BLaER1 (cell line): ENCODE data around the gene NHLRC4.

Experiments used
- H3K27ac ChIP-seq: shearing (Covaris generic); formaldehyde crosslinking; 2 replicates; pipeline ENCODE4 v1.8.1; 2022
- H3K27me3 ChIP-seq: shearing (Covaris generic); formaldehyde crosslinking; 2 replicates; pipeline ENCODE4 v1.8.1; 2022
- H3K36me3 ChIP-seq: shearing (Covaris generic); formaldehyde crosslinking; 2 replicates; pipeline ENCODE4 v1.8.1; 2022
- H3K4me1 ChIP-seq: shearing (Covaris generic); formaldehyde crosslinking; 2 replicates; pipeline ENCODE4 v1.8.1; 2022
- H3K4me2 ChIP-seq: shearing (Covaris generic); formaldehyde crosslinking; 2 replicates; pipeline ENCODE4 v1.8.1; 2022
- H3K4me3 ChIP-seq: shearing (Covaris generic); formaldehyde crosslinking; 2 replicates; pipeline ENCODE4 v1.8.1; 2022
- H3K9ac ChIP-seq: shearing (Covaris generic); formaldehyde crosslinking; 2 replicates; pipeline ENCODE4 v1.8.1; 2022
- H3K9me3 ChIP-seq: shearing (Covaris generic); formaldehyde crosslinking; 2 replicates; pipeline ENCODE4 v1.8.1; 2022
- H4K20me1 ChIP-seq: shearing (Covaris generic); formaldehyde crosslinking; 2 replicates; pipeline ENCODE4 v1.8.1; 2022
- Cebpa-rat ChIP-seq: shearing (Covaris generic); IDR thresholded peaks from 2 replicates; pipeline ENCODE4 v1.8.1; 2022

NHLRC4 gene

DNA sequence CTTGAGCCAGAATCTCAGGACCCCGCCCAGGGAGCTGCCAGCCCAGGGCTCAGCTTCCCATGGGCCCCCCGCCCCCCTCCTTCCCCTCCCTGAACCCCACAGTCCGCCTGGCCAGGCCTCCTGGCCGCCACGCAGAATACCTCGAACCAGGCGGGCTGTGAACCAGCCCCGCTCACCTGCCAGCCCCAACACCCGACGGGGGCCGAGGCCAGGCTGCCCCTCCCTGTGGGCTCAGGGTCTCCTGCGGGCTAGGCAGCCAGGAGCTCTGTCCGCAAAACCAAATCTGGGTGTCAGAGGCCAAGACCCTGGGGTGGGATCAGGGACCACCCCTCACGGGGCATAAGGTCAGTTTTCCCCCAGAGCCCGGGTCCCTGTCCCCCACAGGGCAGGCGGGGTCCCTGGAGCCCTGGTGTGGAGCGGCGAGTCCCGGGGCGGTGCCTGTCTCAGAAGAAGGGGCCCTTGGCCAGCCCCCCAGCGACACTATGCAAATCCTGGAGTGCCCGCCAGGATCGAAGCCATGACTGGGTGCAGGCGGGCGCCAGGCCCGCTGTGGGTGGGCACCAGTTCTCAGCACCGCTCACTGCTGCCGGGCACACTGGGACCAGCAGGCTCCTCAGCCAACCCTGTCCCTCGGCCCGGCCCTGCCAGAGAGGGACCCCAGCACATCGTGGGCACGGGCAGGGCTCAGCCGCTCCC lies 13.1 kb upstream of the NHLRC4 start:
- peaks cover 8% of the 10 kb centered on the region for H3K27me3 ChIP-seq
- no peak overlapping the region for H3K9ac ChIP-seq
- H4K20me1 ChIP-seq = peaks cover 52% of the 10 kb centered on the region
- H3K27ac ChIP-seq = no peak overlapping the region
- no peaks in the 10 kb centered on the region for H3K9me3 ChIP-seq
- no peak overlapping the region for H3K4me3 ChIP-seq
- no peak for TF ChIP-seq Cebpa-rat
- H3K36me3 ChIP-seq = peaks cover 54% of the 10 kb centered on the region
- peaks cover 45% of the 10 kb centered on the region for H3K4me1 ChIP-seq
- no peak overlapping the region for H3K4me2 ChIP-seq

DNA sequence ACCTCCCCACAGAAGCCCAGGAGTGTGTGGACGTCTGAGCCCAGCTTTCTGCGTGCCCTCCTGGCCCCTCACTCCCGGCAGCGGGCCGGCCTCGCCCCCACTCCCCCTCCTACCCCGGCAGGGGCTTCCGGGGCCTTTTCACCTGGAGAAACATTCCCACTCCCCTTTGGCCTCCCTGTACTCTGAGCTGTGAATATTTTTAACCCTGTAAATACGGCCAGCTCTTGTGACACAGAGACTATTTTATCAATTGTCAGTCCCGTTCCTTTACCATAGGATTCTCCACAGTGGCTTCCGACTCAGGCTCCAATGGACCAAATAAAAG lies 12.5 kb upstream of the NHLRC4 start:
- H3K4me1 ChIP-seq = peaks cover 47% of the 10 kb centered on the region
- TF ChIP-seq Cebpa-rat = no peak
- peaks cover 52% of the 10 kb centered on the region for H3K36me3 ChIP-seq
- peaks cover 57% of the 10 kb centered on the region for H4K20me1 ChIP-seq
- H3K27ac ChIP-seq = no peak overlapping the region
- no peak overlapping the region for H3K4me3 ChIP-seq
- no peaks in the 10 kb centered on the region for H3K9me3 ChIP-seq
- peaks cover 13% of the 10 kb centered on the region for H3K27me3 ChIP-seq
- no peak overlapping the region for H3K4me2 ChIP-seq
- H3K9ac ChIP-seq = no peak overlapping the region

DNA sequence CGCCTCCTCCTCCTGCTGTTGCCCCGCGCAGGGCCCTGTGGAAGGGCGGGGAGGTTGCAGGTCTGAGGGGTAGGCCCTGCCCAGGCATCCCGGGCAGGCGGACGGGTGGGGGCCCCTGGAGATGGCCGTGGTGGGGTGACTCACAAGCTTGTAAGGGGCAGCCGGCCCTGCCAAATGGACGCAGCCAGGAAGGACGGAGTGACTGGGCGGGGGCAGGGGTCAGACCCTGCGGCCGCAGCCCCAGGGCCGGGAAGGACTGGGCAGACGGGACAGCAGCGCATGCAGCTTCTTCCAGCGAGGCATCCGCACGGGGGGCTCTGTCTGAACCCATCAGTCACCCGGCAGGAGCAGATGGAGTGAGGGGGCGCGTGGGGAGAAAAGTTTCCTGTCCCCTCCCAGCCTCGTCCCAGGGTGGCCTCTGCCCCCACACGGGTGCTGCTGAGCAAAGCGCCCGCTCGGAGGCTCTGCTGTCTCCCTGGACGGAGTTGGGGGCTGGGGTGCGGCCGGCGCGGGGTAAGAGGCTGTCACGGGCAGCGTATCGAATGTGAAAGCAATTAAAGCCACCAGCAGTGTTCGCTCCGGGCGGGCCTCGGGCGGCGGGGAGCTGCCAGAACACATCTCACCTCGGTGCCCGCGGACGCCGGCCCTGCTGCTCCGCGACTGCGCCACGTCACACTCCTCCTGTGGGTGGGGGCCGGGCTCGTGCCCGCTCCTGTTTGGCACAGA lies 12.0 kb upstream of the NHLRC4 start:
- Histone ChIP-seq H3K27me3 (peaks cover 18% of the 10 kb centered on the region), H3K4me1 (peaks cover 53% of the 10 kb centered on the region), H3K36me3 (peaks cover 48% of the 10 kb centered on the region), H3K4me3 (no peak overlapping the region), H3K4me2 (peak overlapping the region; percentile 42; the same call in 1 of the 2 replicates), H3K27ac (no peak overlapping the region), H4K20me1 (peaks cover 62% of the 10 kb centered on the region), H3K9ac (no peak overlapping the region), H3K9me3 (no peaks in the 10 kb centered on the region)
- no peak for TF ChIP-seq Cebpa-rat

DNA sequence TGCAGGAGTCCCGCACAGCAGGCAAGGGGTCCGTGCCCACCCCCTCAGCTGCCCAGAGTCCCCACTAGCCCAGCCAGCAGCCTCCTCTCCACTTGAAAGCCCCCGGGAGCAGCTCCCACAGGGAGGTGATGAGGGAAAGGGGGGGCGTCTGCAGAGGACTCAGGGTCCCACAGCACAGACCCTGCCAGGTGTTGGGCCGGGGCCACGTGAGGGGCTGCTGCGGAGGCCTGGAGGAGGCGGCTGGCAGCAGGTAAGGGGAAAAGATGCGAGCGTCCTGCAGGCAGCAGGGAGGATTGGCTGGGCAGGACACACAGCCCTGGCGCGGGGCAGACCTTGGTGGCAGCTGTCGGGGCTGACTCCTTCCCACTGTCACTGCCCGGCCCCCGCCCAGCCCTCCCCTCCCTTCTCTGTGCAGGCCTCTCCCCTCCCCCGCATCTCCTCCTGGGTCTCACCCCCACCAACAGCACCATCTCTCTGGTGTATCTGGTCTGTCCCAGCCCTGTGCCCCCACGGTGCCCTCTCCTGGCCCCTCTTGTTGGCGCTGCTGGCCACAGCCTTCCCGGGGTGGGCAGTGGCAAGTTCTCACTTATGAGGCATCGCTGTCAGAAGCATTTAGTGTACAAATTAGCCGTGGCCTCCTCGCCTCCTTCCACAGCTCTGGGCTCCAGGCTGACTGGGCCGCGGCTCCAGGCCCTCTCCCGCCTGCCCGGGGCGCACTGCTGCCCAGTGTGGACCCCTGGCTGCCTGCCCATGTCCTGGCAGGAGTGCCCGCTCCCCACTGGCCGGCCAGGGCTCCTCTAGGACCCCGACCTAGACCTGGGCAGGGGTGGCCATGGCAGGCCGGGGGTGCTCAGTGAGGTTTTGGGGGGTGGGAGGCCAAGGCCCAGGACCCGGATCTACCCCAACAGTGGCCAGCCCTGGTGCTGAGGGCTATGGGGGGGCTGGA lies 11.0 kb upstream of the NHLRC4 start:
- Histone ChIP-seq H3K4me1 (peaks cover 56% of the 10 kb centered on the region), H3K9me3 (no peaks in the 10 kb centered on the region), H3K27me3 (peaks cover 28% of the 10 kb centered on the region), H3K4me2 (peak overlapping the region; percentile 42), H3K27ac (no peak overlapping the region), H3K9ac (no peak overlapping the region), H4K20me1 (peaks cover 58% of the 10 kb centered on the region), H3K36me3 (peaks cover 38% of the 10 kb centered on the region), H3K4me3 (no peak overlapping the region)
- TF ChIP-seq Cebpa-rat = no peak

DNA sequence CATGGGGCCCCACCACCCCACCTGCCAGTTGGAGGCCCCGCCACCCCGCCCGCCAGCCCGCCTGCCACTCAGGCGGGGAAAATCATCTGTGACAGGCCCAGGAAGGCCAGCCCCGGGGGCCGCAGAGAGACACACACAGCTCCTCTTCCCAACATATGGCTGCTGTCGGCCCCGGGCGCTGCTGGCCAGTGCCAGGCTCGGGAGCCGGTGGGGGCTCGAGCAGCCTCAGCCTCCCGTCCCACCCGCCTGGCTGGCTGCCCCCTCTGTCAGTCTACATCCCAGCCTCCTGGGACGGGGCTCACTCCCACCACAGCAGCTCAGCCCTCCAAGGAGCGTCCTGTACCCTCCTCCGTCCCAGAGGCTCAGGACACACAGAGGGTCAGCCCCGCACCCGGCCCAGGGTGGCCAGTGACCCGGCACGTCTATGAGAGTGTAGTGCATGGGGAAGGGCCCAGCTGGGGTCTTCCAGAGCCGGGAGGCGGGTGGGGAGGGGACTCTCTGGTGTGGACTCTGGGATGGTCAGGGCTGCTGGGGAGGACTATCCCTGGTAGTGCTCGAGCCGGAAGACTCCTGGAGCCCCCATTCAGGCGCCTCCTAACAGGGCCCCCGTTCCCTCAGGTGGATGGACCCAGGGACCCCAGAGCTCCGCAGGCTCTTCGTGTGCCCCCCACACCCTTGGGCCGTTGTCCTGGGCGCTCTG lies 10.2 kb upstream of the NHLRC4 start:
- H3K4me1 ChIP-seq = peaks cover 65% of the 10 kb centered on the region
- H3K27me3 ChIP-seq = peaks cover 36% of the 10 kb centered on the region
- no peak overlapping the region for H3K9ac ChIP-seq
- no peak for TF ChIP-seq Cebpa-rat
- H3K9me3 ChIP-seq = no peaks in the 10 kb centered on the region
- no peak overlapping the region; the same call in 1 of the 2 replicates for H3K27ac ChIP-seq
- H3K4me2 ChIP-seq = peak overlapping the region; percentile 96
- H3K4me3 ChIP-seq = no peak overlapping the region
- peaks cover 30% of the 10 kb centered on the region for H3K36me3 ChIP-seq
- H4K20me1 ChIP-seq = peaks cover 57% of the 10 kb centered on the region

DNA sequence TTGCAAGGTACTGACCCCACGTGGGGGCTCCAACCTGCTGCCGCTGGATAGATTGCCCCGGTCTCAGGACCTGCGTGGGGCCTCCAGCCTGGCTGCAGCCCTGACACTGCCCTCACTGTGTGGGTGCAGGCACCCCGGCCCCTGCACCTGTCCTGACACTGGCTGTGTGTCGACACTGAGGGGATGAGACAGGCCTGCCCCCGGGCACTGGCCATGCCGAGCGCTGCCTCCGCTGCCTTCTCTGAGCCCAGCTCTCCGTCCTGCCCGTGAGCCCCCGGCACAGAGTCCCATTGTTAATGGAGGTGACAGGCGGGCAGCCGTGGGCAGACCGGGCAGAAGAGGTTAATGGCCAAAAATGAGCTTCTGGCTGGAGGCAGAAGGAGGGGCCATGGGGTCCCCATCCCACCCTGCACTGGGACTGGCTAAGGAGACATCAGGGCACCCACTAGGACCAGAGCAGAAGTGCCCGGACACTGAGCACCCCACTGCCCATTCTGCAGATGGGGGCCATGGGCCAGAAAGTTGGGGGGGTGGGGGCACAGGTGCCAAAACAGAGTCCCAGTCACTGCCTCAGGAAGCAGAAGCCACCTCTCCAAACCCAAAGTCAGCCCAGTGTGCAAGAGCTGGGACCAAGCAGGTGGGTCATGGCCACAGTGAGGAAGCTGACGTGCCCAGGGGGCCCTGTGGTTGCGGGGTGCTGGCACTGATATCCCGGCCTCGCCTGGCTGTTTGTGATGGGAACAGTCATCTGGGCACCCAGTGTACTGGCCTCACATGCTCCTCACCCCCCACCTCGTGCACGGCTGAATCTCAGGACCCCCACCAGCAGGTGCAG lies 9.1 kb upstream of the NHLRC4 start:
- H3K9ac ChIP-seq = 0 out of 2 replicates have a peak overlapping the region, but pooled peaks have one; percentile 8
- H3K4me3 ChIP-seq = peak overlapping the region; percentile 36
- TF ChIP-seq Cebpa-rat = no peak
- H4K20me1 ChIP-seq = peaks cover 51% of the 10 kb centered on the region
- peaks cover 65% of the 10 kb centered on the region for H3K4me1 ChIP-seq
- peaks cover 20% of the 10 kb centered on the region; the same call in 1 of the 2 replicates for H3K36me3 ChIP-seq
- peaks cover 47% of the 10 kb centered on the region for H3K27me3 ChIP-seq
- H3K9me3 ChIP-seq = no peaks in the 10 kb centered on the region
- 0 out of 2 replicates have a peak overlapping the region, but pooled peaks have one; percentile 26 for H3K27ac ChIP-seq
- H3K4me2 ChIP-seq = peak overlapping the region; percentile 96

DNA sequence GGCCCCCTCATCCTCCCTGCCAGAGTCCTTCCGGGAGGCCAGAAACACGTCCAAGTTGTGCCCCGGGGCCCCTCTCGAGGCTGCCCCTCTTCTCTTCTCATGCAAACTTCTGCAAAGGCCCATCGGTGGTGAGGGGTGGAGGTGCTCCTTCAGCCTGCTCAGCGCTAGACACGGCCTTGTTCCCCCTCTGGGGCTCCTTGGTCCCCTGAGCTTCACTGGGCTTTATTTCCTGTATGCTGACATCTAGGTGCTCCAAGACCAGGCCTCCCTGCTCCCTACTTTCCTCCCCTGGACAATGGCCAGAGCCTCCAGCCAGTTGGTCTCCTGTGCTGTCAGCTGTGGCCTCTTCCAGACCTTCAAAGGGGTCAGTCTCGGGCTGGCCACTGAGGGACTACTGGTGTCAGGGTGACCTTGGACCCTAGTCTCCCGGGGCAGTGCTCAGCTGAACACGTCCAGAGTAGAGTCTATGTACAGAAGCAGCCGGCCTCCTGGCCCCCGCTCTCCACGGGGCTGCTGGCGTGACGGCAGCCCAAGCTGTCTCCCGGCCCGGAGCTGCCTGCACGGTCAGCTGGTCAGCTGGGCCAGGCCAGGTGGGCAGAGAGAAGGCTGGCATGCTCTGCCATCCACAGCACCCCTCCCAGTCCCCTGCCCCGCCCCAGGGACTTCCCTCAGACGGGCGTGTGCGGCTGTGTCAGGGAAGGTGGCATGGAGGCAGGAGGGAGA lies 8.3 kb upstream of the NHLRC4 start:
- no peak for TF ChIP-seq Cebpa-rat
- 0 out of 2 replicates have a peak overlapping the region, but pooled peaks have one; percentile 8 for H3K9ac ChIP-seq
- peaks cover 51% of the 10 kb centered on the region for H4K20me1 ChIP-seq
- 0 out of 2 replicates have a peak overlapping the region, but pooled peaks have one; percentile 26 for H3K27ac ChIP-seq
- peaks cover 17% of the 10 kb centered on the region; the same call in 1 of the 2 replicates for H3K36me3 ChIP-seq
- H3K27me3 ChIP-seq = peaks cover 54% of the 10 kb centered on the region
- H3K9me3 ChIP-seq = no peaks in the 10 kb centered on the region
- H3K4me2 ChIP-seq = peak overlapping the region; percentile 96
- peak overlapping the region; percentile 36 for H3K4me3 ChIP-seq
- peaks cover 69% of the 10 kb centered on the region for H3K4me1 ChIP-seq

DNA sequence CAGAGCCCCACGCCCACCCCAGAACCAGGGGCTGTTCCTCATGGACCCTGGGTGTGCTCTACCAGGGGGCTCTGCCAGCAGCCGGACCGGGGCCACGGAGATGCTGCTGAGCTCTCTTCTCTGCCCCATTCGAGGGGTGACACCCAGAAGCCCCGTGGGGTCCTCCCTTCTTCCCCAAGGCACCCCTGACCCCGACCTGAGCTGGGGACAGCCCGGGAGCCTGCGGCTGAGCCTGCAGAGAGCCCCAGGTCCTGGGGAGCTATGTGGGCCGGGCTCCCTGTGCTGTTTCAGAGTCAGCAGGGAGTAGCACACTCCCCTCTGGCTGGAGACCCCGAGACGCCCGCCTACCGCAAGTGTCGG lies 7.8 kb upstream of the NHLRC4 start:
- TF ChIP-seq Cebpa-rat = no peak
- H3K27me3 ChIP-seq = peaks cover 56% of the 10 kb centered on the region
- H3K9ac ChIP-seq = 0 out of 2 replicates have a peak overlapping the region, but pooled peaks have one; percentile 8
- peak overlapping the region; percentile 96 for H3K4me2 ChIP-seq
- peak overlapping the region; percentile 36; the same call in 1 of the 2 replicates for H3K4me3 ChIP-seq
- no peaks in the 10 kb centered on the region for H3K9me3 ChIP-seq
- peaks cover 48% of the 10 kb centered on the region for H4K20me1 ChIP-seq
- H3K36me3 ChIP-seq = peaks cover 13% of the 10 kb centered on the region; the same call in 1 of the 2 replicates
- no peak overlapping the region for H3K27ac ChIP-seq
- H3K4me1 ChIP-seq = peaks cover 73% of the 10 kb centered on the region
